EL (cell line): Measurements from ENCODE around the gene RPL27A.
"Not testable (repeated sequence)": the region's sequence is repeated elsewhere in the genome, so short reads cannot be mapped to it uniquely, and the experiment has no call there.

Experiments used
- DNase-seq: peaks from one replicate; pipeline ENCODE4 v3.0.0-alpha.2; 2016

Gene RPL27A

DNA sequence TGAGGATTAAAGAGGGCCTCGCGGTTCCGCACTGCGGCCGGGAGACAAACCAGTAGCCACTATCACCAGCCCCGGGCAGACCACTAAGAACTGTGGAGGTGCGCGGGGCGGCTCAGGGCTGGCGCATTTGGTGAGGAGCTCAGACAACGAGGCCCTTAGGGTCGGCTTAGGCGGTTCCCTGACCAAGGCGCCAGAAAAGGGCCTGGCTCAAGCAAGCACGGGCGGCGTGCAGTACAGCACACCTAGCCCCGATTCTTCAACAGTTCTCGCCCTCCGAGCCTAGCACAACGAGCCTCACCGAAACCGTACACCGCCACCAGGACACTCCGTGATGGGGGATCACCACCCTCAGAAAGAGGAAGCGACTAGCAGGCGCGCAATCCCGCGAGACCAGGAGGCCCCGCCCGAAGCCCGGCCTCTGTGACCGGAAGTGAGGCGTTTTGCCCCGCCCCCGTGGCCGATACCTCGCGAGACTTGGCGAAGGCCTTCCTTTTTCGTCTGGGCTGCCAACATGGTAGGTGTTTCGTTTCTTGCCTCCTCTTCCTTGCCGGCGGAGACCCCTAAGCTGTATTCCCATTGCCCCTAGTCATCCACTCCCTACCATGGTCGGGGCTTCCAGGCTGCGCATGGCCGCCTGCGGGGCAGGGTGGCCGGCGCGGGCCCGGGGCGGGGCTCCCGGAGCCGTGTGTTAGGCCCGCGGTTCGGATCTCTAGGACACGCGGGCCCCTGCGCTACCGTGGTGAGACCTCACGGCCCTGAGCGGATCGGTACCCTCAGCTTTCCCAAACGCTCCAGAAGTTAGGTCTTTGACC, at the start of gene RPL27A, which contains the start of gene TRIM66:
TSS of gene RPL27A (plus strand) at position 490 of the 812 bp plus-strand sequence. CDS start at position 512, 22 bp downstream.
TSS of gene TRIM66 (minus strand) at position 363 of the 812 bp plus-strand sequence. CDS start 10,391 bp downstream, outside the sequence.
- peak; percentile 97 for DNase-seq

GRCh38 chr11:8634498-8634897, 48.1 kb upstream of the RPL27A start:
- no peak for DNase-seq

DNA sequence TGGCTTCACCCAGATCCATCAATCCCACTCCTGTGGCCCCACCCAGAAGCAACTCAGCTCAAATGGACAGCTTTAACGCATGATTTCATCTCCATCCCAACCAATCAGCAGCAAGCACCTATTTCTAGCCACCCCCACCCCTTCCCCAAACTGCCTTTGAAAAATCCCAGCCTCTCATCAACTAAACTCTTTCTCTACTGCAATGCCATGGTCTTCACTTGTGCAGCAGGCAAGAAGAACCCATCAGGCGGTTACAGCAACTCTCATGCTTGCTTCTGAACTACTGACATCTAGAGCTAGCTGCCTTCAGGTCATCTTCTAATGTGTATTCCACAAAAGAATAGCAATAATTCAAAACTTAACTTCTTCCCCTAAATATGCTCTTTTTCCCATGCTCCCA, 46.5 kb upstream of the RPL27A start:
- no peak for DNase-seq

DNA sequence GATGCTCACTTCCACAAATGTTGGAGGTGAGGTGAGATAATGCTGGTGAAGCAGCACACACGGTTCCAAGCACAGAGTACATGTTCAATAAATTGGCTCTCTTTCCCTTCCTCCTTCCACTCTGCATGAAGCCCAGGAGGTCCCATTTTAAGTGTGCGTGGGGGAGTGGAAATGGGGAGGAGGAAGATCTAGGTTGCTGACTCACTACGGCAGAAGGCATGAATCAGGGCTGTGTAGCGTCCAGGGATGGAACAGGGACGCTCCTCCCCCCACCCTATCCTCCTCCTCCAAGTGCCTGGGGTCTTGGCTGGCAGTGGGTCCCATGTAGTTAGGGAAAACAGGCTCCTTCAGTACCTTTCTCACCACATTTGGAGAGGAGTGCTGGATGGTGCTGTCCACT, 44.3 kb upstream of the RPL27A start:
- peak; percentile 50 for DNase-seq

DNA sequence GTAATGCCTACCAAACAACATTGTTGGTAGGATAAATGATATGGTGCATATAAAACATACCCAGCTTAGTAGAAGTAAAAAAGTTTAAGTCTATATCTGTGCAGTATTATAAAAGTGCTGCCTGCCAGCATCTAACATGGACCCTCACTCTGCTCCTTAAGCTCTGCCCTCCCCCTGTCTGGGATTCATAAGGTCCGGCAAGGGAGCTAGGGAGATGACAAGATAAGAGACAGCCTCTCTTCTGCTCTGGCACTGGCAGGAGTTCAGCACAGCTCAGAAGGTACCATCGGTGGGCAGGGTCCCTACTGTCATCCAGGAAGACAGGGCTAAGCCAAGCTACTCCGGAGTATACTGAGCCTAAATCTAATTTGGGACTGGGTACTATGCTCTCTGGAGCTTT, 42.9 kb upstream of the RPL27A start:
- DNase-seq, result no peak

DNA sequence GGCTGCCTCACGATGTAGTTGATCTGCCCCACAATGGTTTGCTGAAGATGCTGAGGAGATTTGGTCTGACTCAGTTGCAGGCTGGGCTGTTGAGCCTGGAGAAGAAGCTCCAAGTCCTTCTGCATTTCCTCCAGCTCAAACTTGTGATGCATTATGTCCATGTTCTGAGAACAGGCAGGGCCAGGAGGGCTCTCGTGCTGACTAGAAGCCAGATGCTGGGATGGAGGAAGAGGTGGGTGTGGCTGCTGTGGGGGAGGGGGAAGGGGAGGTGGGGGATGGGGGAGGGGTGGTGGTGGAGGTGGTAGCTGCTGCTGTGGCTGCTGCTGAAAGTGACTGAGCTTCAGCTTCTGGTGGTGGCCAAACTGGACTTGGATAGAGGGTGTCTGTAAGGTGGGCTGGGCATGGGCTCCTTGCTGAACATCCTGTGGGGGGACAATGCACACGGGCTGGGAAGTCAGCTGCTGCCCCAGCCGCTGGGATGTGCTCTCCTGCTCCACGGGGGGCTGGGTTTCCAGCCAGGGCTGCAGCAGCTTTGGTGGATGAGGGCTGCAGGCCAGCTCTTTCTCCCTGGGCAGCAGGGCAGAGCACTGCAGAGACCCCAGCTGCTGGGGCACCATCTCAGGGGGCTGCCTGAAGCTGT, 42.2 kb upstream of the RPL27A start:
- DNase-seq, result no peak

GRCh38 chr11:8641332-8641731, 41.3 kb upstream of the RPL27A start:
- no peak for DNase-seq

DNA sequence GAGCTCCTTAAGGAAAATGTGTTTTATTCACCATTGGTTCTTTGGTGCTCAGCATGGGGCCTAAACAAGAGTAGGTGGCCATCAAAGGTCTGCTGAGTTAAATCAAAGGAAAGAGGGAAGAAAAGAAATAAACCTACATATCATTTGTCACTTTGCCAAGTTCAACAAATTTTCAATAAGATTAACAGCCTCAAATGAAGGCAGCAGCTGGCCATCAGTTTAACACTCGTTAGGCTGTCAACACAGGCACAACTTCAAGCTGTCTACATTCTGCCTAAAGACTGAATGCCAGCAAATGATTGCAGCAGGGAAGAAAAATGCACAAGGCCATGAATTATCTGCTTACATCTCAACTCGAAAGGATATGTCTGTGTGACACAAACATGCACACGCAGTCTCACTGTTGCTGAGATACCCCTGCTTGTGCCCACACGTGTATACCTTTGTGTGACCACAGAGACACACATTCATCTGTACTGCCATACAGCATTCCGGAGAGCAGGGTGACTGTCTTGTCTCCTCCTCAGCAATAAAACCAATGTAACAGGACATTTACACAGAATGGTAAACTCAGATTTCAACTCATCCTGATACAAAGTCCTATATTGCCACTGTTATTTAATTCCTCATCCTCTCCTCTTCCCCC, 40.3 kb upstream of the RPL27A start:
- no peak for DNase-seq

GRCh38 chr11:8646873-8647272, 35.7 kb upstream of the RPL27A start:
- no peak for DNase-seq

DNA sequence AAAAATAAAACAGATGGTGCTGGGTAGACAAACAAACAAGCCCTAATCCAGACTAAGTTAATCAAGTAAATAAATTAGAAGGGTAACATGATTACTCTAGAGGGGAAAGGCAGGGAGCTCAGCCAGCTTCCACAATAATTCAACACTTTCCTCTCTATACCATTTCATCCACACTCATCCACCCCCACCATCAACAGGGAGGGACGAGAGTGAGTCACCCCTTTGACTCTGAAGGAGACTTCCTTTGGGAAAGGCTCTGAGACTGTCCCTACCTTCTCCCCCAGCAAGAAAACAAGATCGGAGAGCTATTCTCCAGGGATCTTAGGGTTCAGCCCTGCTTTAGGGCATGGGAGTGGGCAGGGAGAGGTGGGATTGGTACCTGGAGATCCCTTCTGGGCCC, 33.2 kb upstream of the RPL27A start:
- peak; percentile 70 for DNase-seq

DNA sequence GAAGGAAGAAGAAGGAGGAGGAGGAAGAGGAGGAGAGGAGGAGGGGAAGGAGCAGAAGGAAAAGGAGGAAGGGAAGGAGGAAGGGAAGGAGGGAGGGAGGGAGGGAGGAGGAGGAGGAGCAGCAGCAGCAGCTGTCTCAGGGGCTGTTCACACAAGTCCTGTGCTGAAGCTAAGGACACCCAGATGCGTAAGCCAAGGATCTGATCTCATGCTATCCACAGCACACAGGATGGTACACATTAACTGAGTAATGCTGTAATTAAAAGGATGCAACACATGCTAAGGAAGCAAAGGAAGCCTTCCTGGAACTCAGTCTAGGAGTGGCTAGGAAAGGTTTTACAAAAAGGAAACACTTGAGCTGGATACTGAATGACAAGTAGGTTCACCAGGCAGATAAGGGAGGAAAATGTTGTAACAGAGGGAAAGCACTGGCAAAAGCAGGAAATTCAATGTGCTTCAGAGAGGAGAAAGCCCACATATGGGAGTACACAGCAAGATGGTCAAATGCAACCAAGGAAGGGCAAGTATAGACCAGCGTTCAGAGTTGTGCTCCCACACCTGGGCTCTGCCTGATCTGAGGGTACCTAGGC, 32.1 kb upstream of the RPL27A start:
- DNase-seq, result no peak

GRCh38 chr11:8652140-8652539, 30.5 kb upstream of the RPL27A start:
- DNase-seq, result peak; percentile 96

- DNase-seq, result no peak
Measured at GRCh38 chr11:8654503-8654902, 28.1 kb upstream of the RPL27A start.

DNA sequence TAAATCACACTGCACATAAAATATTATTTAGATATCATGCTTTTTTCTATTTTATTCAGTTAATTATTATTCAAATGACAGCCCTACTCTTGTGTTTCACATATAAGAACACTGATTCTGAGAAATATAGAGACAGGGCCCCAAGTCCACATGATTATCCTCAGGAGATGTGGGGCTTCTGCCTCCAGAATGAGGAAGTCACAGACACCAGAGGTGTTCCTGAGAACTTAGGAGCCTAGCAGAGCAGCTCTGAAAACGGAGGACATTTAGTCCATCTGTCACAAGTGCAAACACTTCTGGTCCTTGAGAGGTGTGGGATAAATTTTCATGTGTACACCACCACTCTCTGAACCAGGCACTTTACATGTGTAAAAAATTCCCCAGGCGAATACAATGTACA, 26.3 kb upstream of the RPL27A start:
- no peak for DNase-seq

DNA sequence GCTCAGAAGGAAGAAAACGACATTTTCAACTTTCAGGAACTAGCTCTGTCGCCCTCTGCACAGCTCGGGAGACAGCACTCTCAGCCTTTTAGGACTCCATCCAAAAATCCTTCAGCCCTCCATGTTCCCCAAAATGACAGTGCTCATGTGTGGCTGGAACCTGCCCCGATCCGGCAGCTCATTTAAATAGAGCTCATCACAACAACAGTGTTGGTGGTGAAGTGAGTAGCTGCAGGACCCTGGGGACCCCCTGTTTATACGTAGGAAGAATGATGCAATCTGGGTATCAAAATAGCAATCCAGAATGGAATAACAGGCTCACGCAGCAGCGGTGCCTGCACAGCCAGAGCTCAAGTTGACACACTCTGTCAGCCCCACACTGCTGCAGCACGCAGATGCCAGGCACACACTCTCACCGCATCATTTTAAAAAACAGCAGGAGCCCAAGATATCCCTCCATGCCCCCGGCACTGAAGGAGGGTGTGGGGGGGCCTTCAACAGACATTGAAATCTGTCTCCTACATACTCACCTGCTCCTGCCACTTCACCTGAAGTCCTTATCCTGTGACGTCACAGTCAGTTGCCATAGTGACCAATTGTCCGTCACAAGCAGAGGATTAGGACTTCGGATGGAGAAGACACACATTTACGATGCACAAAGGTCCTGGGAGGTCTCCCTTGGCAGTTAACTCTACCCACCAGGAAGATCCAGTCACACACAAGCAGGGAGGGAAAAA, 24.1 kb upstream of the RPL27A start:
- no peak for DNase-seq

DNA sequence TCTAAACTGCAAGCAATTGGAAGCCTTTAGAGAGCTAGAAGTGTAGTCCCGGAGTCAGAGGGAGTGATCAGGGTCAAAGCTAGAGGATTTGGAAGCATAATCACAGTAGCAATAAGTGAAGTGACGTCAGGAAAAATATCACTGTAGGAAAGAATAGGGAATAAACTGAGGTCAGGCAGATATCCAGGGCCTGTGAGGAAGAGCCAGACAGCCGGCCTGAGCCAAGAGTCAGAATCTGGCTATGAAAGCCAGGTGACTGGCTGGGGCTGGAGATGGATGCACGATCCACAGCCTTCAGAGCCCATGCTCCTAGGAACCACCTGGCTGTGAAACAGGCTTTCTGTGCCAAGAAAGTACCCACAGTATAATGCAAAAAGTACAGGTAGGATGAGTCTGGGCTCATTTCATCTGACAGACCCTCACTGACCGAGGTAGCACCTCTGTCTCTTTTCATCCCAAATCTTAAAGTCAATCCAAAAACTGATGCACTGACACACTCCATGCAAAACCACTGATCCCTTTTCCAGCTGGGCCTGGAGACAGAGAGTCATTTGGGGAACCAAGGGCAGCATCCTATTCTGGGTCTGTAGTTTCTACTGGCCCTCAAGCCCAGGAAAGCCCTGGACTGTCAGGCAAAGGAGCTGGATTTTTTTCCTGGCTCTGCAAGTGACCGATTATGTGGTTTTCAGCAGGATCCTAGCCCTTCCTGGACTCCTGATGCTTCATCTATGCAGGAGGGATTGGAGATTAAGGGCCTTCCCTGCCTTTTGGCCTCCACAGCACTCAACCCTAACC, 21.4 kb upstream of the RPL27A start:
- DNase-seq, result no peak

DNA sequence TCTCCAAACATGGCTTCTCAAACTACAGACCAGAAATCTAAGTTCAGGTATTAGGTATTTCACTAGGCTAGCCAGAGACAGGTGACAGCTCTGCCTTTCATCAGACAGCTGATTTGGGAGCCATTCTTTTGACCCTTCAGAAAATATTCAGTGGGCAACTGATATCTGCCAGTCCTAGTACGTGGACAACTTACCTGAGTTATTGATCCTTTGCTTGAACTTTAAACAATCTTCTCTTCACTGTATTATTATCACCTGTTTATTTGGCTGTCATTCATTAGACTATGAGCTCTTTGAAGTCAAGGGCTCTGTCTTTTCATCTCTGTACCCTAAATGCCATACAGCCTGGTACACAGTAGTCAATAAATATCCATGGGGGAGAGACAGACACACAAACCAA, 17.4 kb upstream of the RPL27A start:
- DNase-seq, result no peak

DNA sequence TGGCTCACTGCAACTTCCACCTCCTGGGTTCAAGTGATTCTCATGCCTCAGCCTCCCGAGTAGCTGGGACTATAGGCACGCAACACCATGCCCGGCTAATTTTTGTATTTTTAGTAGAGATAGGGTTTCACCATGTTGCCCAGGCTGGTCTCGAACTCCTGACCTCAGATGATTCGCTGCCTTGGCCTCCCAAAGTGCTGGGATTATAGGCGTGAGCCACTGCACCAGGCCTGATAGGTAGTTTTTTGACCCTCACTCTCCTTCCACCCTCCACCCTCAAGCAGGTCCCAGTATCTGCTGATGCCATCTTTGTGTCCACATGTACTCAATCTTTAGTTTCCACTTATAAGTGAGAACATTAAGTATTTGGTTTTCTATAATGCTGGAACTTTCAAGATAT, 12.5 kb upstream of the RPL27A start:
- DNase-seq, result not testable (repeated sequence)

GRCh38 chr11:8671193-8671612, 11.4 kb upstream of the RPL27A start:
- DNase-seq, result peak; percentile 95

- DNase-seq, result peak; percentile 78
Measured at GRCh38 chr11:8671651-8672062, 10.9 kb upstream of the RPL27A start.

DNA sequence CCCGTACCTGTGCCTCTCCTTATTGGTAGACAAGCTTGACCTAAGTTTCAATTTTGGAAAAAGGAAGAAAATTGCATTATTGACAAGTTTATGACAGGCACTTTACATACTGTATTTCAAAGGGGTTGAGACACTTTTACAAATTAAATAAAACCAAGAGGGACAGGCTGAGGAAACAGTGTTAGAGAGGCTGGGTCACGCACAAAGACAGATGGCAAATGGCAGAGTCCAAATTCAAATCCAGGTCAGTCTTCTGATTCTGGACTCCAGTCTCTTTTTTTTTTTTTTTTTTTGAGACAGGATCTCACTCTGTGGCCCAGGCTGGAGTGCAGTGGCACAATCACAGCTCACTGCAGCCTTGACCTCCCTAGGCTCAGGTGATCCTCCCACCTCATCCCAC, 10.2 kb upstream of the RPL27A start:
- no peak for DNase-seq

GRCh38 chr11:8674859-8675258, 7.7 kb upstream of the RPL27A start:
- no peak for DNase-seq
